ENCODE data around the gene SLC38A11.

Gene SLC38A11

DNA sequence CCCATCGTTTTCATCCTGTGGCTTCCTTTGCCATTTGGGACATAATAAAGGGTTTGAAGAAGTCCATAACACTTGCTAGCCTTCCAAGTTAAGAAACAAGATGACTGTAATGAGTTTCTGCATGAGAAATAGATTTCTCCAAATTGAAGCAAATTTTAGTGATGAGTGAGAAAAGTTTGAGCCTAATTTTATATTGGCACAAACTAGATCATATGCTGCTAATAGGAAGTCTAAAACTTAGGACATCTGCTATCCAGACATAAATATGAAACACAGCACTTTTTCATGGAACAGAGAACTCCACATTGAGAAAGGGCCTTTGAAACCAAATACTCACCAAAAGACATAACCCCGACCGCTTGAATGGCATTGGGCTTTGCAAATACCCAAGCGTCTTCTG is 39.8 kb downstream of the SLC38A11 start:
- no peak for DNase-seq (ENCODE audit: low spot score)

DNA sequence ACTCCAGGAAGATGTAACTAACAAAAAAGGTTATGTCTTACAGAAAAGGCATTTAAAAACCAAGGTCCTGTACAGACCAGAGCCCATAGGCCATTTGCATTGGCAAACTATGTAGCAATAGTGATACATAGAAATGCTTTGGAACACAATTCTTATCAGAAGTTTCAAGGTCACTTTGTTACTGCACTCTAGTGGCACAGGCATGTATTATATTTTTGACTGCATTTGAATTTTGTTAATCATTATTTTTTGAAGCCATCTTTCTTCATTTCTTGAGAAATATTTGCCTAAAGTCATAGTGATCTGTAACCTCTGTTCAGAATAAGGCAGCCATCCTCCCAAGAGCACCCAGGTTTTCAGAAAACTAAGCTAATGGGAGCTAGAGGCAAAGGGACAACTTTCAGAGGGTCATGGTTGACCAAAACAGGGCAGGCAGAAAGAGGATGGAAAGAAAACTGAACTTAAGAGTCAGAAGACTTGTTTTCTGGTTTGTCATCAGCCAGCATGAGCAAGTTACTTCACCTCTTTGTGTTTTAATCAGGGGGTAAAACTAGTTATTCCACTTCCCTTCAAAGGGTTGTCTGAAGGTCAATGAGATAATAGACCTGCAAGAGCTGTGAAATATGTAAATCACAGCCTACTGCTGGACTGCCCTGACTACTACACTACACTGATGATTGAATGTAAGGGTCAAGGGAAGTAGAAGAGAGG is 41.5 kb downstream of the SLC38A11 start:
- DNase-seq (ENCODE audit: low spot score): peak; percentile 5

DNA sequence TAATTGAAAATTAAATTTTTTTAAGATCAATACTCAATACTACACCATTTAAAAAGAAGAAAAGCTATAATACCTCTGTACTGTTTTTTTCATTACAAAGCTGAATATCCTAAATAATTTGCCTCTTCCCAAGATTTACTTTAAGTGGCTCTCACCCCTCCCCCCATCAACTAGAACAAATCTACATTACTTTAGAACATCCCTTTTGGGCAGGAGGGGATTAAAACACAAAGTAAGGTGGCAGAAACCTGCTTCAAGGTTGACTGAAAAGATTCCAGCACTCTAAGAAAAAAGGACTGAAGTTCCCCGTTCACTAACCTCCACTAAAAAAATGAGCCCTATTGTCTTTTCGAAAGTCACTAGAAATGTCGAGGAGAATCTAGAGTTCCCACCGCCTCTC is 42.3 kb downstream of the SLC38A11 start:
- DNase-seq (ENCODE audit: low spot score): no peak

DNA sequence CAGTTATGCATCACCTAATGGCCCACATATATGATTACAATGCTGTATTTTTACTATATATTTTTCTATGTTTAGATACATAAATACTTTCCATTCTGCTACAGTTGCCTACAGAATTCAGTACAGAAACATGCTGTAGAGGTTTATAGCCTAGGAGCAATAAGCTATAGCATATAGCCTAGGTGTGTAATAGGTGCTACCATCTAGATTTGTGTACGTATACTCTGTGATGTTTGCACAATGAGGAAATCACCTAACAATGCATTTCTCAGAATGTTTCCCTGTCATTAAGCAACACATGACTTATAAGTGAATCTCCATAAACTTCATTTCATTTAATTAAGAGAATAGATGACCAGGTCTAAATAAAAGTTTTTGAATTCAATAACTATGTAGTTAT is 43.5 kb downstream of the SLC38A11 start:
- DNase-seq (ENCODE audit: low spot score): no peak

DNA sequence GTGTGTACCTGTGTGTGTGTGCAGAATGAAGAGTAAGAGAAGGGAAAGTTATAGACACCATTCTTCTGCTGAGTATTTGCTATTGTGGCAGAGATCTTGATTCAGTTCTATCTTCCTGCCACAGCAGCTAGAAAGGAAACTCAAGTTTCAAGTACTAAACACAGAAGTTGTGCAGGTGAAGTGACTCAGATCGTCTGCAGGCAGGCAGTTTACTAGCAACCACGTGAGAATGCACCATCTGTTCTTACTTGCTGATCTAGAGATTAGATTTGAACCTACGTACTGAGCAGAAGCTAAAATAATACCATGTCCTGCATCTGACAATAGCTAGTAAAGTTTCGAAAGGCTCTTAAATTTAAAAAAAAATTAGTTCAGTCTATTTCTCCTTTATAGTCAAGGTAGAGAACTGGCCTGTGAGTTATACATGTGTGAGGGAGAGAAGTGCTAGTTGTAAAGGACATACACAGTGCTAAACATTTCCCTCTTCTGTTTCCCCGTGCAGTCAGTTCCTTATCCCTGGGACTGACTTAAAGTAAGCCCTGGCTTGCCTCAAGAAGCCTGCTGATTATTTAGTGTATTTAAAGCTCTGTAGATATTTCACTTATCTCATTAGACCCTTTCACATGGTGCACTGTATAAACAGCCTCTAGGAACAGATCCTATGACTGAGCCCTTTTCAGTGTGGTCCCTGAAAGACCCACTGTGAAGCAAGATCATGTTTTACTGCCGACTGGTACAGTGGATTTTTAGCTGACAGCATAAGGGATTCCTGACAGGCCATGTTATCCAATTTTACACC is 45.0 kb downstream of the SLC38A11 start:
- peak; percentile 6 for DNase-seq (ENCODE audit: low spot score)

DNA sequence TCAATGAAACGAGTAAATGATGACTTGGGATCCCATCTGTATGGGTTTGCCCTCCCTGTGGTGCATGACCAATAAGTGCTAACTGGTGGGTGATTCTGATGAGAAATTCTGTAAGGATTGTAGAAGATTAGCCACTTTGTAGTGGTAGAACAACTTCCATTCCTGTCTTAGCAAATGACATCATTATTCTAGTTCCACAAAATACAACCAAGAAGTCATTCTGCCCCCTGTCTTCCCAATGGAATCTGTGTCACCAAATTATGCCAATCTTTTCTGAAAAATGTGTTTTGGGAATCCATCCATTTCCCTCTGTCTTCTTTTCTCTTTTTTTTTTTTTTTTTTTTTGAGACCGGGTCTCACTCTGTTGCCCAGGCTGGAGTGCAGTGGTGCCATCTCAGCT is 48.4 kb downstream of the SLC38A11 start:
- no peak for DNase-seq (ENCODE audit: low spot score)

DNA sequence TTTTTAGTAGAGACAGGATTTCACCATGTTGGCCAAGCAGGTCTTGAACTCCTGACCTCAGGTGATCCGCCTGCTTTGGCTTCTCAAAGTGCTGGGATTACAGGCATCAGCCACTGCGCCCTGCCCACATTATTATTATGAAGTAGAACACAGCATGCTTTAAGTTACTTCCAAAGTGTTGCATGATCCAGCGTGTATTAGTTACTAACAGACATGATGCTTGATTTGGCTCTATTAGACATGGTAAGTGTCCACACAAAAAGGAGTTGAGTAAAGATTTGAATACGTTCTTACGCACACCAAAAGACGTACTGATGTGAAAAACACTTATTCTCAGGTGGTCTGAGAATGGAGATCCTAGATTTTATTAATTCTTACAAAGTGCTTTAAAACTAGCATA is 50.0 kb downstream of the SLC38A11 start:
- DNase-seq (ENCODE audit: low spot score): no peak

DNA sequence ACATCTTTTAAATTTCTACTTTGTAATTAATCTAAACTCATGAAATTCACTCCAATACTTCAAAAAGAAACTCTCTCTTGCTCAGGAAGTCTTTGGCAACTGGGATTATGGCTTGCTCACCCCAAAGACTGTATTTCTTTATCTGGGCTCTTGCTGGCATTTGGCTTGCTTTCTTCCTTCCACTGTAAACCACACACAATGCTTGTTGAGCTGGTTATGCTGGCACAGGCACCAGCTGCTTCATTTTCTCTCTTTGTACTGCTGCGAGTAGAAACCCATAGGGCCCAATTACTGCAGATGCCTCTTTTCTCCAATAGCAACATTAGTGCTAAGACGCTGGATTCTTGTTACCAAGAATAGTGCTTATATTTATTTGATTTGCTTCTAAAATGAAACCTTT is 51.4 kb downstream of the SLC38A11 start:
- DNase-seq (ENCODE audit: low spot score): no peak

DNA sequence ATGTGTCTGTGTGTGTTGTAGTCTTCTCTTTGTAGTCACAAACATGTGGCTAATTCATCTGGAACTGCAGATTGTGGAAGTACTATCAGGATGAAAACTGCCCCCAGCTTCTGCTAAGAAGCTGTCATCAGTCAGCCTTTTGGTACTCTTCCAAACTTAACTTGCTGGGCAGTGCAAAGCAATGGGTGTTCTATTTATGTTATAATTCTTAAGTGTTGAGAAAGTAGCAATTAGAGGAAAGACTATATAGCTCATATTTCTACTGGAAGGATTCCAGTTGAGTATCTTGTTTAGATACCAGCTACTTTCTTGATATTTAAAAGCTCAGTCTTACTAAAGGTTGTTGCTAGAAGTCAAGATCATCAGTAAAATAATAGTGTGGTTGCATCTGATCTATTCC is 52.1 kb downstream of the SLC38A11 start:
- DNase-seq (ENCODE audit: low spot score): no peak

DNA sequence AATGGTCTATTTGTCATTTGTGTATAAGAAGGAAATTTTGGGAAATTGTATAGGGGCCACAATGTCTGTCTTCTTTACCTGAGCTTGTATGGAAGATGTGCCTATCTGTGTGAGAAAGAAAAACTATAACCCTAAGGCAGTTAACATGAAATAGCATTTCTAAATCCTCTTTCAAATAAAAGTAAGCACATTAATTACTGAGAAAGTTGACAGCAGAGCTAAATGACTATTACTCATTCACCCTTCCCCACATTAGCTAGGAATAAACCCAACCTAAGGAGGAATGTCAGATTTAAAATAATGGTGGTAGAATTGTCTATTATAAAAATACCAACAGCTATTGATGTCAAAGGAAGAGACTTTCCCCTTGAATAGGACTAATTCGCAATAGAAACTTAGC is 56.2 kb downstream of the SLC38A11 start:
- no peak for DNase-seq (ENCODE audit: low spot score)

DNA sequence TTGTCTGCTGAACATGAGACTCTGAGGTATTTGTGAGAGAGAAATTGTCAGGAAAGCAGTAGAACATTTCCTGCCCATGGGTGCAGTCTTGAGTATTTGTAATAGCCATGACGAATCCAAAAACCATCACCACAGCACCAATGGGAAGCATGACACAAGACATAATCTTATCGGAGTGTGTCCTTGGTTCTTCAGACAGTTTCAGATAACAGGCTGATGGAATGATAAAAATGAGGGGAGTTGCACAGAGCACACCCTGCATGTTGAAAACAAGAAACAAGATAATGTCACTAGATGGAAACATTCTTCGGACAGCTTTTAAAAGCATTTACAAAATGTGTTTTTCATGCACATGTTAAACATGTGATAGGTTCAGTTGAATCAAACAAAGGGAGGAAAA is 56.9 kb downstream of the SLC38A11 start:
- no peak for DNase-seq (ENCODE audit: low spot score)

DNA sequence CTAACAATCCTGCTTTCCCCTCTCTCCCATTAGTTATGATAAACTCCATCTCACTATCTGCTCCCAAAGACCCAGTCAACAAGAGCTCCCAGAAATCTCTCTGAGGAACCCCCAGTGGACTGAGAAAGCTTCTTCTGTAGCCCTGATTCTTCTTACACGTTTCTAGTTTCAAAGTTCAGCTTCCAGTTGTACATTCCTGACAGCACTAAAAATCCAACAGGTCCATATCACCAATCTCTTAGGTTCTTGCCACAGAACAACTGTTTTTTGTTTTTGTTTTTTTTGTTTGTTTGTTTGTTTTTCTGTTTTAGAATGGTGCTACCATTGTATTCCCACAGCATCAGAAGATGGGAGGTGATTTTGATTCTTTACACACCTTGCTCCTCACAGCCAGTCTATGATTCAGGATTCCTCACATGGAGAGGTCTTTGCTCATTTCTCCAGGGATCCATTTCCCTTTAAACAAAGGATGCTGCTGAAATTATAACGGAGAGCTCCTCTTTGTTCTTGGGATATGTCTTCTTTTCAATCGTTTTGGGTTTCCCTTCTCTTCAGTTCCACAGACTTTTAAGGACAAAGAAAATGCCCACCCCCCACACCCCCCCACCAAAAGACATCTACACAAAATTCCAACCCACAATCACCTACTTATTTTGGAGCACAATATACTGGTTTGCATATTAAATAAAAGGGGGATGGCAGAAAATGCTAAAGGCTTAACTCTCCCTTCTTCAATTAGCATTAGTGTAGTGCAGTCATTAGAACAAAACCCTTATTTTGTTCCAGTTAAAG is 57.7 kb downstream of the SLC38A11 start:
- no peak for DNase-seq (ENCODE audit: low spot score)

DNA sequence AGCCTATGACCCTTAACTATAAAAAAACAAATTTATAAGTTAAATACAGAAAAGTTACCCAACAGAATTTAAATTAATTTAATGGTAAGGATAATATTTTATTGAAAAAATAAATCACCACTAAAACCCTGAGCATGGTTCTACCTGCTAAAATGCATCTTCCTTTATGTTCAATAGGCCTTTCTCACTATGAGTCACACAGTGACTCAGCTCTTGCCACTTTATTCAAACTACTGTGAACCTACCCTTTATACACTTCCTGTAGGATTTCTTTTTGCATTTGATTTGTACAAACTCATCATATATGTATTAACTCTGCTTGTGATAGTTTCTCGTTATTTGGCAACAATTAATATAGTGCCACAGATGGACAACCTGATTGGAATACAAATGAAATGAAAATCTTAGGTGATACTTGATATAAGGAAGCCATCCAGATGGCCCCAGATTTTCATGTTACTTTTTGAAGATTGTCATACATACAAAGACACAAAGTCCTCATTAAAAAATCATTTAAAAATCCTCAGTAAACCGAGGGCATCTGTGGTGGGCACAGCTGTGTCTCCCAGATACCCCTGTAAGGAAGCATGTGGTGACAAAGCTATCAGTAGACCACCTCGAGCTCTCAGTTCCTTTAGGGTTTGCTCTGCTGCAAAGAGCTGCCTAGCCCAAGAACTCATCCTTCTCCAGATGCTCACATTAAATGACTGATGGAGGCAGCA is 58.5 kb downstream of the SLC38A11 start:
- no peak for DNase-seq (ENCODE audit: low spot score)

DNA sequence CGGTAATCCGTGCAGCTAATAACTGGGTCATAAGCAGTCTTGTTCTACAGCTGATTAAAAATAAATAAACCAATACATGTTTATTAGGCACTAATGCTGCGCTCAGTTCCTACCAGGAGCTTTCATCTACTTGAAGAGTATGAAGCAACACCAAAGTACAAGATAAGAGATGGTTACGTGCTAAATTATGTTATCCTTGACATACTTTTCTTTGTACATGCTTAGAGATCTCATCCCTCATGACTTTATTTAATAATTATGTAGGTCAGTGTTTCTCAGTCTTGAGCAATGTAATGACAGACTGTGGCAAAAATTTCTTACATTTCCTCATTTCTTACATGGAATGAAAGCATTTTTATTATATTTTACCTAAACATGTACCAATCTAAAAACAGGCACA is 59.1 kb downstream of the SLC38A11 start:
- DNase-seq (ENCODE audit: low spot score): no peak

DNA sequence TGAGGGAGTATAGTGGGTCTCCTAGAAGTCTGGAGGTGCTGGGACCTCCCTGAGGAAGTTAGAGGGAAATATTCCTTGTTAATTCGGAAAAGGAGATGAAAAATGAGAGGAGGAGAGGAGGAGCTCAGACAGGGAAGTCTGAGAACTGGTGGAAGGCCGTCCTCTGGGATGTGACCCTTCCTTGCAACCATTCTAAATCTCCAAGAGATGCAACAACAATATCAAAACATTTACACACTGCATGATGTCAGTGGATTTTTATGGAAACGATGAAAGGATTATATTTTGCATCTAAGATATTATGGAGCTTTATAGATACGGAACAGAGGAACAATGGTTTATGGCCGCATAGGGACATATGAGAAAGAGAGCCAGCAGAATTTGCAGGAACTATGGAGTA is 63.9 kb downstream of the SLC38A11 start:
- no peak for DNase-seq (ENCODE audit: low spot score)

DNA sequence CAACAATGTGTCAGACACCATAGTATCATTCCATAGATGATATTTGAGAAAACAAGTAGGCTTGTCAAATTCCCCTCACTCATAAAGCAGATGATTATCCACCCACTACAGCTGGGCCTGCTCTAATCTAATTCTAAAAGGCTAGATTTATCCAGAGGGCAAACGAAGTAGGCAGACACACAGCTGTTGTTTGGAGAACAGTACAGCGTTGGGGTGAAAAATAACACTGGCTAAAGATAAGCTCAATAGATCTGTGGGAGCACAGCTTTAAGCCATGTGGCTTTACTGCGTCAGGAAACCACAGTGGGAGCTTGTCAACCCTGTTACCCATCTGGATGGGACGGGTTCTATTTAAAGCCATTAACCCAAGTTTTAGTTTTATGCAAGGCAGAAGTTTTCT is 64.8 kb downstream of the SLC38A11 start:
- DNase-seq (ENCODE audit: low spot score): no peak

DNA sequence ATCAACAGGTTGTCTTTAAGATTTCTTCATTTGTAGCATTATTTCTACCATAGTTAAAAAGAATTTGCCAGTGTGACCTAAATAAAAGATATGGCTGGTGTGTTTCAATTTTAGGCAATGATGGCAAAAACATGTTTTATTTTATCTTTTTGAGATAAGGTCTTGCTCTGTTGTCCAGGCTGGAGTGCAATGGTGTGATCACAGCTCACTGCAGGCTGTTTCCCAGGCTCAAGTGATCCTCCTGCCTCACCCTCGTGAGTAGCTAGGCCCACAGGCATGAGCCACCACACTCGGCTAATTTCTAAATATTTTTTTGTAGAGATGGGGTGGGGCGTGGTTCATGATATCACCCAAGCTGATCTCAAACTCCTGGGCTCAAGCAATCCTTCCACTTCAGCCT is 66.7 kb downstream of the SLC38A11 start:
- no peak for DNase-seq (ENCODE audit: low spot score)

DNA sequence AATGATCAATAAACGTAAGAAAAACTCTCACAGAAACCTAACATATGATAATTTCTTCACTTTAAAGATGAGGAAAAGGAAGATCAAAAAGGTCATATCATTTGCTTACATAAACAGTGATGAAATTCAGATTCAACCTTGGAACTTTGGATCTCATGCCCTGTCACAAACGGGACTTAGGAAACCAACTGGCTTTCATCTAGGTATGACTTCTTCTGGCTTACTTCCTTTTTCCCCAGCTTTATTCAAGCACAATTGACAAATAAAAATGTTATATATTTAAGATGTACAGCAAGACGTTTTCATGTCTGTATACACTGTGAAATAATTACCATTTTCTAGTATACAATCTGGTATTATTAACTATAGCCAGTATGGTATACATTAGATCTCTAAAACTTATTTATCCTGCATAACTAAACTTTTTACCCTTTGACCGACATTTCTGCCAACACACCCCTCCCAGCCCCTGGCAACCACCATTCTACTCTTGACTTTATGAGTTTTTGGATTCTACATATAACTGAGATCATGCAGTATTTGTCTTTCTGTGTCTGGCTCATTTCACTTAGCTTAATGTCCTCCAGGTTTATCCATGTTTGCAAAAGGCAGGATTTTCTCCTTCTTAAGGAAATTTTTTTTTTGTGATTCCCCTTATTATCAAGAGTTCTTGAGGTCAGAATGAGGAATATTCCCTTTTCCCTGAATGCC is 67.7 kb downstream of the SLC38A11 start:
- DNase-seq (ENCODE audit: low spot score): no peak

DNA sequence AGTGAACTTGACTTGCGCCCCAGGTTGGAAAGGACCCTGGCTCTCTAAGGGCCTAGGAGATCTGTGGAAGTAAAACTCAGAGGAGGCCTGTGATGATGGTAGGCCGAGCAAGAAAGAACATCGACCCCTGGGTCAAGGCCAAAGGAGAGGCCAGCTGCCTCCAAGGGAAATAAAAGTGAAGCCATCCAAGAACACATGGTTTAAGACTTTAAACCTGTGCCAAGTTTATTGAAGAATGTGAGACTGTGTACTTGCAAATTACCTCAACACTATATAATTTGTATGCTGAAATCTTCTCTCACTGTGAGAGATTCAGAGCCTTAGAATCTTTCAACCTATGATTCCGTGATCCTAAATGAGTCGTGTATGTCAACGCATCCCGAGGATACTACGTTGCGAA is 73.0 kb downstream of the SLC38A11 start:
- no peak for DNase-seq (ENCODE audit: low spot score)

DNA sequence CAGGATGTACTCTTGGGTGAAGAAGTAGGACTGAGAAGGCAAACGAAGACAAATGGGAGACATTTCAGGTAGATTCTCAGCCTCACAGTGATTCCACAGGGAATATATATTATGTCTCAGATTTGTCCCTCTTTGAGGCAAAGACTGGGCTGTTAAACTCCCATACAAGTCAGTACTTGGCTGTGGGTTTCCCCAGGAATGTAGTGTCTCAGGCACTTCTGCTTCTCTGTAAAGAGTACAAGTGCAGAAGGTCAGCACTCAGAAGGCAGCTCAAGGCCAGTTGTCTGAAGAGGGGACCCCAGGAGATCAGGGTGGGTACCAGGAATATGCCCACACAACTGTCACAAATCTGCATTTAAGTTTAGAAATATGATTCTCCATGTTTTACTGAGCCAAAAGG is 73.8 kb downstream of the SLC38A11 start:
- DNase-seq (ENCODE audit: low spot score): no peak

DNA sequence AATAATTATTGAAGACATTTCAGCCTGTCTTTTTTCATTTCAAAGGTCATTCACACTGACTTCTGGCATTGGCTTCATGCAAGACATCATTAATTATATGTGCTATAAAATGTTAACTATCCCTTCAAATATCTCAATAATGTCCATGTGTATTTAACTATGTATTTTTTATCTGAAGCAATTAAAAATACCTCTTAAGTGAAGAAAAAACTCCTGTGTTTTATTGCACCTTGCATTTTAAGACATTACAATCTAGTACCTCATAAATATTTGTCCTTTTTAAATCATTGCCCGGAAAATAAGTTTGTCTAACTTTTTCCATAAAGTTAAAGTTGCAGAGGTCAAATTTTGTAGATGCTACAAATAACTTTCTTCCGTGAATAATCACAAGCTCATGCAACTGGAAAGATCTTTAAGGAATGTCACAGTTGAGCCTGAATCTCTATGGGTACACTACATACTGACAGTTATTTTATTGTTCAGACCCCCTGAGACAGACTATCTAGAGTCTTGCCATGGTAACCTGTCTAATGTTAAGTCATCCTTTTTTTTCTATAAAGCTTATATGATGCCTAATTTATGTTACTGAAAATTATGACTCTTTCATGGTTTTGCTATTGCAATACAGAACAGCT is 75.3 kb downstream of the SLC38A11 start:
- no peak for DNase-seq (ENCODE audit: low spot score)

Data from germinal center (tissue), 1 donor.